Urothelium cell line (cell line): ENCODE data around the gene CTBP2.

Experiments
- DNase-seq: peaks from one replicate; pipeline ENCODE4 v3.0.0; 2011; ENCODE audit warnings: low spot score, mixed read lengths
- FAIRE-seq: peaks from 2 replicates; lab custom pipeline; 2011; peaks lifted over from hg19 to GRCh38; lab: Jason Lieb, UNC

The CTBP2 gene

DNA sequence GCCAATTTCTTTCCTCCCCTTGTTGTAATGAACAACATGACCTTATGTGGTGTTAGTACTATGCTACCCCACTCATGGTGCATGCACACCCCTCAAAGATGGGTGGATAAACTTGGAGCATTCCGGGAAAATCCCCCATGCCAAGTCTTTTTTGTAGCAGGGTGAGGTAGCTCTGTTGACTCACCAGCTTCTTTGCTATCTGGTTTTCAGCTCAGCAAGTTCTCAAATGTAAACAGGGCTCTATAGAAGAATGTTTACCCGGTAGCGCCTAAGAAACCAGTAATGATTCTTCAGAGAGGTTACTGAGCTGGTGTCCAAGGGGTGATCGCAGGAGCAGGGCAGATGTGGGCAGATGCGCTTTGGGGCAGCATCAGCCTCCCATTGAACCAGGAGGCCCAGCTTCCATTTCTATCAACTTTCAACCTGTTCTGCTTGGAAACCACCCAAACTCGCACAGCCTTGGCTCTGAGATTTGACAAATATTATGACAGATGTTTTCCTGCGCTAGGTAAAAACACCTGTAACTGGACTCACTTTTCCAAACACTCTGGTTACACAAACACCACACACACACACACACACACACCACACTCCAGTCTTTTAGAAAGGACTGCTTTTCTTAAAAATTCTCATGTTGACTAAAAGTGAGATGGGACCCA, 130.7 kb downstream of the CTBP2 start:
- FAIRE-seq (no peak), DNase-seq (no peak)

GRCh38 chr10:125027871-125028869, 132.2 kb downstream of the CTBP2 start:
- no peak for FAIRE-seq
- DNase-seq = no peak

DNA sequence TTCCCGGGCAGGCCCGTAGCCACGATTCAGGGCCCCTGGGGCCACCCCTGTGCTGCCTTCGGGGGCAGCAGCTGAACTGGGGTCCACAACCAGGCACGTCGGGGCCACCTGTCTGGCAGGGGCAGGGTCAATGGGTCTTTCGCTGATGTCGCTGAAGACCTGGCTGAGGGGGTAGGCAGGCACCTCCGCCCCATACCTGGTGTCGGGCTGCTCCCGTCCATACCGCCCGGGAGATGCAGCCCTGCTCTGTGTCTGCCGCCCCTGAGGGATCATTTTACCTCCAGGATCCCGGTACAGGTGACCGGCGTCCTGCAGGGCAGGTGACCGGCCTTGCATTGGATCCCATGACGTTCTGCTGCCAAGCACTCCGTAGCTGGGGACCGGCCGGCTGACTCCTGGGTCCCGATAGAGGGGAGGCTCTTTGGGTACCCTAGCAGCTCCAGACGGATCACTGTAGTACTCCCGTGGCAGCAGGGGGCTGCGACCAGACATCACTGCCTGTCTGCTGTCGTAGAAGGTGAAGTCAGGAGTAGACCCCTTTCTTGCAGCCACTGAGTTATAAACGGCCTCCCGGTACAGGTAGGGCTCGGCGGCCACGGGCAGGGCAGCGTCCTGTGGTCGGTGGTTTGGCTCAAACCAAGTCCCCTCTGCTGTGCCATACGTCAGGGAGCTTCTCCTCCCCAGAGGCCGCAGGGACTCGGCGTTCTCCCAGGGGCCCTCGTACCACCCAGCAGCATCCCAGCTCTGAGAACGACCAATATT, 133.2 kb downstream of the CTBP2 start:
- FAIRE-seq = no peak
- no peak for DNase-seq

DNA sequence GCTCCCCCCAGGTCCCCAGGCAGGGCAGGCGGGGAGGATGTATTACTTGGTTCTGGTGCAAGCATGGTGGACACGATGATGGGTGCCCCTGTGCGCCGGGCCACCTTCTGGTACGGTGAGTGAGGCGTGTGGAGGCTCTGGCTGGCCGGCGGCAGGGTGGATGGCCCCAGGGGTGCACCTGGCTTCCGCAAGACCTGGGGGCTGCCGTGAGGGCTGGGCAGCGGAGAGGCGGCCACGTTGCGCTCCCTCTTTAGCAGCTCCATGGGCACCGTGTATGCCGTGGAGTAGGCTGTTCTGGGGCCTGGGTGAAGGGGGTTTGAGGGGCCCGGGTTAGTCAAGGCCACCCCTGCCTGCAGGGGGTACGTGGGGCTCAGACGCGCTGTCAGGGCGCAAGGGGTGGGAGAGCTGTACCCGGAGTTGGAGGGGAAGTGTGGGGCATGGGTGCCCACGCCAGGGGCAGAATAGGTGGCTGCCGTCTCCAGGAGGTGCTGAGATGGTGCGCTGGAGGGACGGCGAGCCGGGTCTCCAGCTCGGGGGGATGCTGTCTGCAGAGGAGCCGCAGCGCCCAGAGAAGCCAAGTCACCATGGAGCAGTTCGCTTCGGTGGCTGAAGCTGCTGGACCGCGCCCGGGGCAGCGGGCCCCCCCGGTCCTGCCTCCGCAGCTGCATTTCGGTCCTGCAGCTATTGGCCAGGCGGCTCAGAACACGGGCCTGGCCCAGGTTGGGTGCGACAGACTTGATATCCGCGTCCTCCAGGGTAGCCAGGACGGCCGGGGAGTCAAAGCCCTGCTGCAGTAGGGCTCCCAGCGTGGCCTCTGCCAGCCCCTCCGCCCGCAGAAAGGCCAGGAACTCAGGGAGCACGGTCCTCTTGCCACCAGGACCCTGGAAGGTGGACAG, 134.1 kb downstream of the CTBP2 start:
- DNase-seq (no peak), FAIRE-seq (no peak)

DNA sequence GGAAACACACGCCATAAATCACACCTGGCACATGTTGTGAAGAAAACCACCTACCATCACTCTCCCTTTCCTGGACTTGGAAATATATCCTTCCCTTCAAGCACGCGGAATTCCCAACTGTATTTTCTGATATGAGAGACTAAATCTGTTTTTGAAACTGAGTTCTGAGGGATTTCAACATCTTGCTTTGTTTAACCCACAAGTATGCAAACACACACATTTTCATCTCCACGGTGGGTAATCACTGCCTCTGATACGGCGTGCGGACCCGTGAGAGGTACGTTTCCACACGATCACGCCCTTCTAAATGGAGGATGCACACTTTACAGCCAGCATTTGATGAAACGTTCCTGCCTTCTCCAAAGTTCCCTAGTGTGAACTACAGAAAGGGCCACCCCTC, 135.0 kb downstream of the CTBP2 start:
- FAIRE-seq (no peak), DNase-seq (no peak)

- DNase-seq (no peak), FAIRE-seq (no peak)
These were observed 135.7 kb downstream of the CTBP2 start for GRCh38 chr10:125024497-125025234.

- DNase-seq (no peak), FAIRE-seq (no peak)
These were observed 136.4 kb downstream of the CTBP2 start for GRCh38 chr10:125023862-125024496.

DNA sequence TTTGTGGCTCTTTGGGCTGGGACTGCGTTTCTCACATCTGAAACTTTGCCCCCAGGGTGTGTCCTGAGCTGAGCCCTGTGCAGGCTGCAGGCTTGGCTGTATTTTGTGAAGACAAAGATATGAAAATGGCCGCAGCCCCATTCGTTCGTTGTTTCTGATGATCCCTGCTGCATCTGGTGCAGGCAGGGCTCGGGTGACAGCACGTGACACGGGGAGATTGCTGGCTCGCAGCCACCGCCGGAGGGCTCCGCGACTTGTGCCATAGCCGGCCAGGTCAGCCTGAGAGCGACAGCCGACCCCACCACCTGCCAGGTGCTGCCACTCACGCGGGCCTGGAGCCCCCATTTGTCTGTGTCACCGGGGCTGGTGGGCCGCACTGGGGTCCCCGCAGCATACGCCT, 137.1 kb downstream of the CTBP2 start:
- FAIRE-seq = no peak
- no peak for DNase-seq

DNA sequence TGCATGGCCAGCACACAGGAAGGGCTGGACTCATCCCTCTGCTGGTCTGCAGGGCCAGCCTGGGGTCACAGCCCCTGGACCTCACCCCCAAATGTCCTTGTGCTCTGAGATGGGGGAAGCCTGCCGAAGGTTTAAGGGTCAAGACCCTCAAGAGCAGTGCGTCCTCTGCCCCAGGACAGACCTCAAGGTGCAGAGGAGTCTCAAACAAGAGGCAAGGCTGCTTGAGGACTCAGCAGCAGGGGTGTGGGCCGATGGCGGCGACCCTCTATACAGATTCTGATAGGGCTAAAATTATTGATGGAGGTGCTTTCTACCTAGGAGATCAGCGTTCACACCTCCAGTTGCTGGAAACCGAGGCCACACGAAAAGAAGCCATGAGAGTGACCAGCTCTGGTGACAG, 137.7 kb downstream of the CTBP2 start:
- DNase-seq = no peak
- FAIRE-seq = no peak

DNA sequence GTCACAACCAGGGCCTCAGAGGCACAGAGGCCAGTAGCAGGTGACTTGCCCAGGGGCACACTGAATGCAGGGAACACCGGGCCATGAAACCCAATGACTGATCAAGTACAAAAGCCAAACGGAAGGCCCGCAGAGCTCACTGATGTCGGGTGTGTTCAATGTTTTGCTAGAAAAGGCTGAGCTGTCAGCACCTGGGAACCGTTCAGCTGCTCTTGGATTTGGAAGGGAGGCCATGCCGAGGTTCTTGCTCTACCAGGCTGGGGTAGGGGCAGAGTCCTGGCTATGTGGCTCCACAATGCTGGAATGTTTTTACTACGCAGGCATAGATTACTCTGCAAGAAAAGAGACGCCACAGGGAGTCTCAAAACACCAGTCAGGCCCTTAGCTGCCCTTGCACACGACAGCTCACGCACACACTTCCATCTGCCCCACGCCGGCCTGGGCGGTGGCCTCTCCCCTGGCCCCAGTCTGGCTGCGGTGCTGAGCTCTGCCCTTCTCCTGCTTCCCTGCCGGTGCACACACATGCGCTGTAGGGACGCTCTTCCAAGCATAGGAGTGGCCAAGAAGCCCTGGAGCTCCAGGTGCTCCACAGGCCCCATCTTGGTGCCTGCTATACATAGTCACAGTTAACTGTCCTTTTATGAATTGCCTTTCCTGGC, 138.5 kb downstream of the CTBP2 start:
- DNase-seq = no peak
- FAIRE-seq = no peak

GRCh38 chr10:125020871-125021270, 139.5 kb downstream of the CTBP2 start:
- DNase-seq = no peak
- FAIRE-seq = no peak

- DNase-seq = no peak
- FAIRE-seq = no peak
These were observed 140.0 kb downstream of the CTBP2 start for GRCh38 chr10:125020386-125020785.

GRCh38 chr10:125018576-125019143, 141.7 kb downstream of the CTBP2 start:
- no peak for FAIRE-seq
- no peak for DNase-seq

DNA sequence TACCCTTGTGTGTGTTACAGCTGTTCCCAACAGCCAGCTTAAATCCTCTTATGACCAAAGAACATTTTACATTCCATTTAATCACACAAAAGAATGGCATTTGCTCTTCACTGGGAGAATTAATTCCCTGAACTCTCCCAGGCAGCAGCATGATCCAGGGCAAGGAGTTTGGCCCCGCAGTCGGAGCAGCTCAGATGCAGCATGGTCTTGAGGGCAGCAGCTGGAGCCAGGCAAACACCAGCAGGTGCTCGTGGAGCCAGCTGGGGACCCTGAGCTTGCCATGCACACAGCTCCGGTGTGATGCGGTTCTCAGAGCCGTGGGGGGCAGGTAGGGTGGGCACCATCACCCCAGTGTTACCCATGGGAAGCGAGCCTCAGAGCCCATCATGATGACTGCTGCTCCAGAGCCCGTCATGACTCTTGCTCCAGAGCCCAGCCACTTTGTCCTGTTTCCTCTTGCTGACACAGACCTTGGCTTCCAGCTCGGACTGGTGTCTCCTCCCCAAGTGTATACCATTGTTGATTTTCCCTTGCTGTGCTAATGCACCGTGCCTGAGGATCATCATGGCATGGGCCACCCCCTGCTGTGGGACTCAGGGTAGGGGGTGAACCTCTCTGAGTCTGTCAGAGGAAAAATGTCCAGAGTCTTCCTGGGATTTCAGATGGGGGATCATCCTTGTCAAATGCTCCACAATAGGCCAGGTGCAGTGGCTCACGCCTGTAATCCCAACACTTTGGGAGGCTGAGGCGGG, 142.6 kb downstream of the CTBP2 start:
- FAIRE-seq (no peak), DNase-seq (no peak)

DNA sequence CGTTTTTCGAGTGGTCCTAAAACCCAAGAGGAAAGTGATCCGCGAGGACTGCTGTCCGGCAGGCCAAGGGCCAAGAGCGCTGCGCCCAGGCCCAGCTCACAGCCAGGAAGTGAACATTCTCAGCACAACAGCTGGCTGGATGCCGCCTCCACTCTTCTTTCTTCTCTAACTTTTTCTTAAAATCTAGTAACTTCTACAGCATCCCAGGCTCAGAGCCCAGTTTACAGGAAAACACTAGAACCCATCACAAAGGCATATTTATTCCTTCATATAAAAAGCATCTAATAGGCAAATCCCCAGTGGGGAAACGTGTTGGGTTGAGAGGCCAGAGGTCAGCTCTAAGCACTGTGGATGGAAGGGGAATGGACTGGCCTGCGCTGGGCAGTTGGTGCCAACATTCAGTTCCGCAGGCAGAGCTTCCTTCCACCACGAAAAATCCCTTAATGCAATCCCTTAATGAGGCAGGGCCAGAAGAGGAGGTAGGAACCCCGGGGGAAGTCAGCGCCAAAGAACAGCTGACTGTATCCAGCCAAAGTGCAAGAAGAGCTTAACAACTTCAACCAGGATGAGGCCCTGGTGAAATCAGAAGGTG, 143.7 kb downstream of the CTBP2 start:
- no peak for DNase-seq
- FAIRE-seq = no peak

- no peak for DNase-seq
- FAIRE-seq = no peak
These were observed 144.2 kb downstream of the CTBP2 start for GRCh38 chr10:125016123-125016522.

GRCh38 chr10:125015356-125015944, 144.9 kb downstream of the CTBP2 start:
- FAIRE-seq = no peak

More at GRCh38 chr10:125015356-125015944, 144.9 kb downstream of the CTBP2 start:
- DNase-seq = no peak
